GM23248 (cell line): ENCODE data around the gene STX18.

Experiments
- EZH2 ChIP-seq: fragments of 200-600 bp; sonication (generic); IDR thresholded peaks from 2 replicates; pipeline ENCODE4 v1.6.1; 2018; ENCODE audit warnings: antibody characterized with exemption, mild to moderate bottlenecking; ENCODE audit not compliant: insufficient read depth, poor library complexity, severe bottlenecking
- EZH2phosphoT487 ChIP-seq: fragments of 200-600 bp; sonication (generic); IDR thresholded peaks from 2 replicates; pipeline ENCODE4 v1.6.1; 2018; ENCODE audit warnings: antibody characterized with exemption, moderate library complexity, mild to moderate bottlenecking, low read depth; ENCODE audit not compliant: insufficient read depth

DNA sequence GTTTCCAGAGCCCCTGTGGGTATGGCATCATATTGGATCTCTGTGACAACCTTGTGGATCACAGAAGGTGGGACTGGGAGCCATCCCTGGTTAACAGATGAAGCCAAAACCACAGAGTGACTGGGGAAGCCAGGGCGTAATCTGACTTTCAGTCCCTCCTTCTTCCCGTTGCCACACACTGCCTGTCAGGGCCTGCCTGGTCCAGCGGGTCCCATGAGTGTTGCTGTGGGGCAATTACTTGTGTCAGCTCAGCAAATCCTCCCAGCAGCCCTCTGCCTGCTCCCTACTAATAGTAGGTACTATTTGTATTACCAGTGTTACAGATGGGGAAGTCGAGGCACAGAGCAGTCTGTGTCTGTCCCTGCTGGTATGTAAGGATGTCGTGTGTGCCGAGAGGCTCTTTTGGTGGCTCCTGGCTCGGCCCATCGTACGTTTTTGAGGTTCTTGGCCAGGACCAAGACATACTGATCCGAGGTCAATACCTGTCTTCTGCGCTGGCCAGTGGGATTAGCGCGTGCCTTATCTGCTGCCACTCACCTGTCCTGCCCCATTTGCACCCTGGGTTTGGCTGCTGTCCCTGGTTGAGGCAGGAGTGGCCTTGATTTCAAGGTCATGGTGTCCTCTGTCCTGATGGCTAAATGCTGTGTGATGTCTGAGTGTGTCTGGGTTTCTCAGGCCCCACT is 149.2 kb downstream of the STX18 start:
- TF ChIP-seq EZH2, result no peak
- TF ChIP-seq EZH2phosphoT487, result no peak
